Measurements from ENCODE around the gene HIKESHI.
"Not testable (repeated sequence)": the region's sequence is repeated elsewhere in the genome, so short reads cannot be mapped to it uniquely, and the experiment has no call there.

Gene HIKESHI

DNA sequence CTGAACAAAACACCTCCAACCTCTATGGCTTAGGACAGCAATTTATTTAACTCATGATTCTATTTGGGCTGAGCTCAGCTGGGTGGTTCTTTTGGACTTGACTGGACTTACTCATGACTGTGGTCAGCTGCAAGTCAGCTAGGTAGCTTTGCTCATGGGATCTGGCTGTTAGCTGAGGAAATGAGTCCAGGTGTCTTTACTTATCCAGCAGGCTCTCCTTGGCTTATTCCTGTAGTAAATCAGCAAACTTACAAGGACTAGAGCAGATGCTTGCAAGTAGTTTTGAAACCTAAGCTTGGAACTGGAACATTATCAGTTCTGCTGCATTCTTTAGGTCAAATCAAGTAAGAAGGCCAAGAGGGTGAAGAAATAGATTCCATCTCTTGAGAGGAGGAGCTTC is 8.0 kb upstream of the HIKESHI start:
- no peak for DNase-seq

GRCh38 chr11:86301742-86302091 is 323 bp upstream of the HIKESHI start:
- DNase-seq: no peak

DNA sequence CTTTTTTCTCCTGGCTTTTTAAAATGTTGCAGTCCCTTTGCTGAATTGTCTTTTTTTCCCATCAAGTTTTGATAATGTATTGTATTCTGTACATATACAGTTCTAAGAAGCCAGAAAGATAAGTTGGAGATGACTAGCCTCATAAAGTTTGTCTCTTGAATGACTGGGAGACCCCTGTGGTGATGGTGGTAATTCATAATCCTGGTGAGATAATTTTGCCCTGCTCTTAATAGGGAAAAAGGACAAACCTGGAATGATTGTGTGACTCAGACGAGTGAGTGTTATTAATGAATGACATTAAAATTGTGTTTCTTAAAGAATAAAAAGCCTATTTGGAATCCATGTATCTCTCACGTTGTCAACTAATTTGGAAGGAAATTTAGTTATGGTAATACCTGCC is 1.2 kb downstream of the HIKESHI start:
- DNase-seq: no peak

GRCh38 chr11:86308710-86309109 is 6.7 kb downstream of the HIKESHI start:
- not testable (repeated sequence) for DNase-seq

DNA sequence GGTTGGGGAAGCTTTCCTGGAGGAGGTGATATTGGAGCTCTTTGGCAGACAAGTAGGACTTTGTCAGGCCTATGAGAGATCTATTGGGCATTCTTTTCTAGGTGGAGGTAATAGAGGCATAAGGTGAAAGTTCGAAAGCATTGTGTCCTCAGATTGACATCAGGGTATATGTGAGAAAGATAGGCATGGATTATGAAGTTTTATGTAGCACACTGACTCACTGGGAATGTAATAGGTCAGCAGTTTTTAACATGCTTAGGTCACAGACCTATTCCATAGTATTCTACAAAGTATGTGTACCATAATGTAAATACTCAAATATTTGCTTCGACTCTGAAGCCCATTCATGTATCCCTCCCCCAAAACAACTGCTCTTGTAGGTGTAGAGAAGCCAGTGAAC is 11.8 kb downstream of the HIKESHI start:
- no peak for DNase-seq

- DNase-seq: no peak
Measured at GRCh38 chr11:86314636-86315035, 12.6 kb downstream of the HIKESHI start.

GRCh38 chr11:86335131-86335767 is 33.2 kb downstream of the HIKESHI start:
- DNase-seq: no peak

DNA sequence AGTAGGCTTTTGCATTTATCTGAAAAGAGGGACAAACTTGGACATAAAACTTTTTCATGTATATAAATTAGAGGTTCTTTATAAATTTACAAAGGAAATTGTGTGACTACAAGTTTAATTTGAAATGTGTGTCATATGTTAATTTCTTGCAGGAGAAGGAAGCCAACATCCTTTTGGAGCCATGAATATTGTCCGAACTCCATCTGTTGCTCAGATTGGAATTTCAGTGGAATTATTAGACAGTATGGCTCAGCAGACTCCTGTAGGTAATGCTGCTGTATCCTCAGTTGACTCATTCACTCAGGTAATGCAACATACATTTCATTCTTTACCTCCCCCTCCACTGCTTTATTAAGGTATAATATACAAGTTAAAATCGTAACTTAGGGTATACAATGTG is 35.2 kb downstream of the HIKESHI start:
- no peak for DNase-seq

GRCh38 chr11:86341382-86341781 is 39.3 kb downstream of the HIKESHI start:
- DNase-seq: no peak

- no peak for DNase-seq
Measured at GRCh38 chr11:86346513-86346912, 44.5 kb downstream of the HIKESHI start.

GRCh38 chr11:86355256-86355655 is 53.2 kb downstream of the HIKESHI start:
- DNase-seq: no peak

DNA sequence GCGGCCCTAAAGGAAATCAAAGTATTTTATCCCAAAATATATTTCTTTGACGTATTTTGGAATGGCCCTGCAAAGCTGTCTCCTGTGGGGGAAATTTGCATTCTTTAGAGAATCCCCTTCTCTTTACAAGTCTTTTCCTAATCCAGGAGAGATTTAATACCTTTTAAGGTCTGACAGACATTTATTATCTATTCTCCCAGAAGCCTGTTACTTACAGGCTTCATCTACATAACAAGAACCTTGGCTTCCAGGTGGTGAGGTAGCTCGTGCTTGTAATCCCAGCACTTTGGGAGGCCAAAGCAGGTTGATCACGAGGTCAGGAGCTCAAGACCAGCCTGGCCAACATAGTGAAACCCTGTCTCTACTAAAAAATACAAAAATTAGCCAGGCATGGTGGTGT is 55.4 kb downstream of the HIKESHI start:
- DNase-seq: not testable (repeated sequence)

- no peak for DNase-seq
Measured at GRCh38 chr11:86358720-86359119, 56.7 kb downstream of the HIKESHI start.

- DNase-seq: no peak
Measured at GRCh38 chr11:86360775-86361395, 58.8 kb downstream of the HIKESHI start.

DNA sequence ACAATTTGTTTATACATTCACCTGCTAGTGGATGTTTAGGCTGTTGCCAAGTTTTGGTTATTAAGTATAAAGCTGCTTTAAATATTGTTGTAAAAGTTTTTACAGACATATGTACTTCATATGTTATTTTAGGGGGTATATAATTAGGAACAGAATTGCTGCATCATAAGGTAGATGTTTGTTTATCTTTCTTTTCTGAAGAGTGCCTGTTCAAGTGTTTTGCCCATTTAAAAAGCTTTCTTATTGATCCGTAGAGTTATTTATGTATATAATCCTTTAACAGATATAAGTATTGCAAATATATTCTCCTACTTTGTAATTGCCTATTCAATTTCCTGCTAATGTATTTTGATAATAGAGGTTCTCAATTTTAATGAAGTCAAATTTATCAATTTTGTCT is 61.4 kb downstream of the HIKESHI start:
- no peak for DNase-seq

- DNase-seq: no peak
Measured at GRCh38 chr11:86365546-86365945, 63.5 kb downstream of the HIKESHI start.

GRCh38 chr11:86369668-86370067 is 67.6 kb downstream of the HIKESHI start:
- DNase-seq: no peak

DNA sequence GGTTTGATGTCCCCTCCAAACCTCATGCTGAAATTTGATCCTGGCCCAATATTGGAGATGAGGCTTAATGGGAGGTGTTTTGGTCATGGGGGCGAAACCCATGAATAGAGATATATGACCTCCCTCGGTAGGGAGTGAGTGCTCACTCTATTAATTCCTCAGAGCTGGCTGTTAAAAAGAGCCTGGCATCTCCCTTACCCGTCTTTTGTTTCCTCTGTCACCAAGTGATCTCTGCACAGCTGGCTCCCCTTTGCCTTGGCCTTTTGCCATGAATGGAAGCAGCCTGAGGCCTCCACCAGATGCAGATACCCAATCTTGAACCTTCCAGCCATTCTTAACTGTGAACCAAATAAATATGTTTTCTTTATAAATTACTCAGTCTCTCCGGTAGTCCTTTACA is 68.1 kb downstream of the HIKESHI start:
- DNase-seq: no peak

DNA sequence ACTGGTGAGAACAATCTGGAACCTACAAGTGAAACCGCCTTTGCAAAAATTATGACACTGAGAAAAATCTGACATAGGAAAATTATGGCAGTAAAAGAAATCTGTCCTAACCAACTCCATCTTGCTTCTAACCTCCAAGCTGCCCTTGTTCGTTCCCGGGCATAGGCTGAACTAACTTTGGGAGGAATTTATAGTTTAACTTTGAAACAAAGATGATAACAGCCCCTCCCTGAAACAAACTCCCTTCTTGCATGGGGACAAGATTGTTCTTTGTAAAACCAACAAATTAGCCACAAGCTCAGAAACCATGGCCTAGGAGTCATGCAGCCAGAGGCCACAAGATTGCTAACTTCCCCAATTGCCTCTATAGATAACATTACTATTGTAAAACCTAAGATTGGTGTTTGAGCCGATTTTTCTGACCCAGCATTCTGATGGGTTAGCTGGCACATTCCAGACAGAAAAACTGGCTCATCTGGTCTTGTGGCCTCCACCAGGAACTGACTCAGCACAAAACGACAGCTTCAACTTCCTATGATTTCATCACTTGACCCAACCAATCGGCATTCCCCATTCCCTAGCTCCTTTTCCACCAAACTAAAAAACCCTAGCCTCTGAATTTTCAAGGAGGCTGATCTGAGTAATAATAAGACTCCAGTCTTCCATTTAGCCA is 69.0 kb downstream of the HIKESHI start:
- no peak for DNase-seq

DNA sequence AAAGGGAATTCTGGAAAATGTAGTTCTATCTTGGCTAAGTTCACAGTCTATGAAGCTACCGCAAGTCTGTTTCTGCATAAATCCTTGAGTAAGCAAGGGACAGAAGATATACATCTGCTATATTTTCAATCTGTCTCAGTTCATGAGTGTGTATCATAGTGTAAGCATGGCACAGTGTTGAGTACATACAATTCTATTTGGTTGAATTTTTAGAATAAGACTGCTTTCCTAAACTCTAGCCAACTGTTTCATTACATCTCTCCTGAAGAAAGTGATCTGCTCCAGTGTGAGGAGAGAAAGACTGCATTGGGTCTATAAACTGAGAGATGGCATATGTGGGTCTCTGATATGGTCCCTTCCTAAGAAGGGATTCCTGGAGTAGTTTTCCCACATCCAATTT is 70.0 kb downstream of the HIKESHI start:
- no peak for DNase-seq

GRCh38 chr11:86372586-86372985 is 70.5 kb downstream of the HIKESHI start:
- DNase-seq: no peak

- DNase-seq: no peak
Measured at GRCh38 chr11:86374069-86374468, 72.0 kb downstream of the HIKESHI start.

DNA sequence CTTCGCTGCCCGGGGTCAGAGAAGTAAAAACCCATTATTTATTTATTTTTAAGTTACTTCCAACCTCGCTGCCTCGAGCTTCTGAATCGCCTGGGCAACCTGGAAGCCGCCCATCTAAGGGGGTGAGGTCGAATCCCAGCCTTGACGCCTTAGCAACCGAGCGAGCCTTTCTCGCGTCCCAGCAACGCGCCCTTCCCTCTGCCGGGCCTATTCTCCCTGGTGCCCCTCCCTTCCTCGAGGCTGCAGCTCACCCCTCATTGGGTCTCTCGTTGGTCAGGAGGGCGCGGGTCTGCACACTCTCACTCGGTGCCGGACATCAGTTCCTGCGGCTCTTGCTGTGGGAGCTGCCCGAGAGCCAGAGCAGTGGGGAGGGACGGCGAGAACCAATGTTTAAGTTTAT is 72.5 kb downstream of the HIKESHI start, which contains the start of gene CCDC81:
TSS of gene CCDC81 (plus strand) at position 302 of the 400 bp plus-strand sequence. CDS start 277 bp downstream, outside the sequence.
- no peak for DNase-seq

GRCh38 chr11:86377972-86378371 is 75.9 kb downstream of the HIKESHI start:
- no peak for DNase-seq
